ENCODE results near the gene RNF186. TPM values are rescaled to one million over a fixed set of nuclear protein-coding genes. Genes with fewer than 3 reads are reported as not detected.

The RNF186 gene
- polyA plus RNA-seq, 12 donors: 0.14 to 12.2 TPM; not detected in 10

GRCh38 chr1:19764848-19765247 is 50.2 kb downstream of the RNF186 start:
- DNase-seq: no peak

Other genes starting within 250 kb of the RNF186 start
- 100 to 1,000 TPM in 1 of 12 donors, 10 to 100 TPM in 10, not detected in 1; 22.3 to 103 (median 34.8) TPM for gene NBL1, start 171.0 kb downstream of the RNF186 start, polyA plus RNA-seq (ENCODE audit: insufficient read length in 12 of 12)
- gene HTR6, start 150.4 kb downstream of the RNF186 start, polyA plus RNA-seq (ENCODE audit: insufficient read length in 12 of 12): not detected
- 1 to 10 TPM in 11 of 12 donors, not detected in 1; 1.3 to 7.5 (median 1.9) TPM for gene TMCO4, start 15.4 kb downstream of the RNF186 start, polyA plus RNA-seq (ENCODE audit: insufficient read length in 12 of 12)
- gene OTUD3, start 67.1 kb upstream of the RNF186 start, polyA plus RNA-seq (ENCODE audit: insufficient read length in 12 of 12): 10 to 100 TPM in 3 of 12 donors, 1 to 10 TPM in 8, not detected in 1; 3.7 to 13.8 (median 6.6) TPM
- not detected for gene PLA2G2E, start 108.3 kb upstream of the RNF186 start, polyA plus RNA-seq (ENCODE audit: insufficient read length in 12 of 12)
- 10 to 100 TPM in 1 of 12 donors, 1 to 10 TPM in 8, under 1 TPM in 1, not detected in 2; 0.34 to 10.4 (median 1.3) TPM for gene PLA2G2A, start 164.3 kb upstream of the RNF186 start, polyA plus RNA-seq (ENCODE audit: insufficient read length in 12 of 12)

Measured in muscle of arm (tissue), 12 donors.